ENCODE data around the gene VDAC2.
A peak's percentile ranks its signal among the peaks of the same experiment; 100 is the strongest.
"Not testable (repeated sequence)": the region's sequence is repeated elsewhere in the genome, so short reads cannot be mapped to it uniquely, and the experiment has no call there.

VDAC2 gene

DNA sequence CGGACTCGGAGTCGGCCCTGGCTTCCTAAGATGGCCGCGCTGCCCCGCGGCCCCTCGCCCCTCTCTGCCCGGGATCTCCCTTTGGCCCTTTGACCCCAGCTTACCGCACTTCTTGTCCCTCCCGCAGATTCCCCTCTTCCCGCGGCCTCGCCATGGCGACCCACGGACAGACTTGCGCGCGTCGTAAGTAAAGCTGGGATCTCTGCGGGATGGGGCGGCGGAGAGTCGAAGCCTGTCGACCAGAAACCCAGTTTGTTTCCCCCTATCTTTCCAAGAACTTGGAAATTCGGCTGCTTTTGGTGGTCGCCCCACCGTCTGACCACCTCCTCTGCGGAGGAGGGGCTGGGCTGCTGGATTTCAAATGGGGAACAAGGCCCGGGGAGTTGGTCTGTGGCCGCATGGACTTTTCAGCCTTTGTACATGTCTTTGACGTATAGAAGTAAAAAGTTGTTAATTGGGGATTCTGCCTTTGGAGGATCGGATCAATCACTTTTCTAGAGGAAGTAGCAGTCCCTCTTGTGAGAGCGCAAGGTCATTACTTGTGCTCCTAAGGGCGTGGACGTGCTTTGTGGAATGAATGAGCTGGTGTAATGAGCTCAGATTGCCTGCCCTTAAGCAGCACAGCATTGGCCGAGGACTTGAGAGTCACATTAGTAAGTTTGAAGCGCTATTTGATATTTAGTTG, 553 bp downstream of the VDAC2 start:
- no peak overlapping the region for H2AFZ ChIP-seq (ENCODE audit: low read depth, low read length)
- H3K4me3 ChIP-seq (ENCODE audit: low read length), result peak overlapping the region; percentile 98
- H4K20me1 ChIP-seq (ENCODE audit: insufficient read depth, low read length), result no peaks in the 10 kb centered on the region
- H3K4me2 ChIP-seq (ENCODE audit: low read length), result peak overlapping the region; percentile 82
- peaks cover 12% of the 10 kb centered on the region for H3K4me1 ChIP-seq (ENCODE audit: low read length)
- H3K36me3 ChIP-seq (replicated peaks; ENCODE audit: low read depth, low read length), result peaks cover 12% of the 10 kb centered on the region
- H3K79me2 ChIP-seq (ENCODE audit: low read length), result peaks cover 52% of the 10 kb centered on the region
- H3K9me3 ChIP-seq (ENCODE audit: insufficient read depth, low read length), result no peaks in the 10 kb centered on the region
- no peaks in the 10 kb centered on the region for H3K27me3 ChIP-seq (ENCODE audit: low read depth, low read length)
- peak overlapping the region; percentile 92 for H3K27ac ChIP-seq (ENCODE audit: low read length)
- peak overlapping the region; percentile 99 for H3K9ac ChIP-seq (ENCODE audit: low read length)
- TF ChIP-seq, protein P1, sequence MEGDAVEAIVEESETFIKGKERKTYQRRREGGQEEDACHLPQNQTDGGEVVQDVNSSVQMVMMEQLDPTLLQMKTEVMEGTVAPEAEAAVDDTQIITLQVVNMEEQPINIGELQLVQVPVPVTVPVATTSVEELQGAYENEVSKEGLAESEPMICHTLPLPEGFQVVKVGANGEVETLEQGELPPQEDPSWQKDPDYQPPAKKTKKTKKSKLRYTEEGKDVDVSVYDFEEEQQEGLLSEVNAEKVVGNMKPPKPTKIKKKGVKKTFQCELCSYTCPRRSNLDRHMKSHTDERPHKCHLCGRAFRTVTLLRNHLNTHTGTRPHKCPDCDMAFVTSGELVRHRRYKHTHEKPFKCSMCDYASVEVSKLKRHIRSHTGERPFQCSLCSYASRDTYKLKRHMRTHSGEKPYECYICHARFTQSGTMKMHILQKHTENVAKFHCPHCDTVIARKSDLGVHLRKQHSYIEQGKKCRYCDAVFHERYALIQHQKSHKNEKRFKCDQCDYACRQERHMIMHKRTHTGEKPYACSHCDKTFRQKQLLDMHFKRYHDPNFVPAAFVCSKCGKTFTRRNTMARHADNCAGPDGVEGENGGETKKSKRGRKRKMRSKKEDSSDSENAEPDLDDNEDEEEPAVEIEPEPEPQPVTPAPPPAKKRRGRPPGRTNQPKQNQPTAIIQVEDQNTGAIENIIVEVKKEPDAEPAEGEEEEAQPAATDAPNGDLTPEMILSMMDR (IDR thresholded peaks at IDR 0.05; ENCODE audit: low read depth, low read length), result no peak

DNA sequence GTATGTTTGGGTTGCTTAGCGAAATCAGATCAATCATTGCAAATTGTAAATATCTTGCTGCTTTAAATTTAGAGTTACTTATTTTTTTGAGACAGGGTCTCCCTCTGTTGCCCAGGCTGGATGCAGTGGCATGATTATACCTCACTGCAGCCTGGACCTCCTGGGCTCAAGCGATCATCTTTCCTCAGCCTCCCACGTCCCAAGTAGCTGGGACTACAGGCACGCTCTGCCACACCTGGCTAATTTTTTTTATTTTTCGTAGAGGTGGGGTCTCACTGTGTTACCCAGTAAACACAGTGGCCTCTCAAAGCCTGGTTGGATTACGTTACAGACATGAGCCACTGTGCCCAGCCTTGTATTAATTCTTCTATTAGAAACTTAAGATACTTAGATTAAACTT, 1.7 kb downstream of the VDAC2 start:
- TF ChIP-seq, protein P1 (IDR thresholded peaks at IDR 0.05; ENCODE audit: low read depth, low read length), result no peak
- TF ChIP-seq EZH2phosphoT487 (IDR thresholded peaks at IDR 0.05; ENCODE audit: low read depth), result no peak
- Histone ChIP-seq H3K4me1 (ENCODE audit: low read length) (peaks cover 12% of the 10 kb centered on the region), H3K79me2 (ENCODE audit: low read length) (peaks cover 64% of the 10 kb centered on the region), H3K4me2 (ENCODE audit: low read length) (peak overlapping the region; percentile 82), H4K20me1 (ENCODE audit: insufficient read depth, low read length) (no peaks in the 10 kb centered on the region), H3K27me3 (ENCODE audit: low read depth, low read length) (no peaks in the 10 kb centered on the region), H3K9ac (ENCODE audit: low read length) (0 out of 2 replicates have a peak overlapping the region, but pooled peaks have one; percentile 99), H3K27ac (ENCODE audit: low read length) (no peak overlapping the region), H3K9me3 (ENCODE audit: insufficient read depth, low read length) (no peaks in the 10 kb centered on the region), H3K36me3 (replicated peaks; ENCODE audit: low read depth, low read length) (peaks cover 12% of the 10 kb centered on the region), H2AFZ (ENCODE audit: low read depth, low read length) (no peak overlapping the region), H3K4me3 (ENCODE audit: low read length) (peak overlapping the region; percentile 98)

DNA sequence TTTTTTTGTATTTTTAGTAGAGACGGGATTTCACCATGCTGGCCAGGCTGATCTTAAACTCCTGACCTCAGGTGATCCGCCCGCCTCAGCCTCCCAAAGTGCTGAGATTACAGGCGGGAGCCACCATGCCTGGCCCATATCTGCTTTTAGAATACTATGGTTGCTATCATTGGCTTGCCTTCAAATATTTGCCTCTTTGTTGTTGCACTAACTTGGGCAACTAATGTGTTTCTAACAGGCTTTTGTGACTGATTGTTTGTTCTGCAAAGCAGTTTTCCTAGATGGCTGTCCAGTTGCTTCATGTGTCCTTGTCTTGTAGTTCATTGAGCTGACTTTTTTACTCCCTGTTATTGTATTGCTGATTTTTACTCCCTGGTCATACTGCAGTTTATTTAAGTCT, 9.7 kb downstream of the VDAC2 start:
- Histone ChIP-seq H3K79me2 (ENCODE audit: low read length) (peaks cover 75% of the 10 kb centered on the region), H3K27ac (ENCODE audit: low read length) (no peak overlapping the region), H3K4me3 (ENCODE audit: low read length) (no peak overlapping the region), H3K4me1 (ENCODE audit: low read length) (no peaks in the 10 kb centered on the region; the same call in 1 of the 2 replicates), H3K9me3 (ENCODE audit: insufficient read depth, low read length) (no peaks in the 10 kb centered on the region), H3K27me3 (ENCODE audit: low read depth, low read length) (no peaks in the 10 kb centered on the region), H4K20me1 (ENCODE audit: insufficient read depth, low read length) (peaks cover 12% of the 10 kb centered on the region), H3K36me3 (replicated peaks; ENCODE audit: low read depth, low read length) (peaks cover 41% of the 10 kb centered on the region), H3K9ac (ENCODE audit: low read length) (no peak overlapping the region), H2AFZ (ENCODE audit: low read depth, low read length) (no peak overlapping the region), H3K4me2 (ENCODE audit: low read length) (no peak overlapping the region)
- TF ChIP-seq, protein P1 (IDR thresholded peaks at IDR 0.05; ENCODE audit: low read depth, low read length), result no peak
- no peak for TF ChIP-seq EZH2phosphoT487 (IDR thresholded peaks at IDR 0.05; ENCODE audit: low read depth)

DNA sequence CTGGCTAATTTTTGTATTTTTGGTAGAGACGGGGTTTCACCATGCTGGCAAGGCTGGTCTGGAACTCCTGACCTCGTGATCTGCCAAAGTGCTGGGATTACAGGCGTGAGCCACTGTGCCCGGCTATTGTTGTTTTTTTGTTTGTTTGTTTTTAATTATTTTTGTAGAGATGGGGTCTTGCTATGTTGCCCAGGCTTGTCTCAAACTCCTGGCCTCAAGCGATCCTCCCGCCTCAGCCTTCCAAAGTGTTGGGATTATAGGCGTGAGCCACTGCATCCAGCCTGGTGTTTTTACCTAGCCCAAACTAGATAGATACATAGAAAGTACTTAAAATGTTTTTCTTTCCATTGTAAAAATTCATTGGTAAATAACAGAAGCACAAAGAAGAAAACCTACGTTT, 10.9 kb downstream of the VDAC2 start:
- H3K9me3 ChIP-seq (ENCODE audit: insufficient read depth, low read length); H3K4me3 ChIP-seq (ENCODE audit: low read length); H3K4me1 ChIP-seq (ENCODE audit: low read length); H3K4me2 ChIP-seq (ENCODE audit: low read length); H3K27me3 ChIP-seq (ENCODE audit: low read depth, low read length); H2AFZ ChIP-seq (ENCODE audit: low read depth, low read length); H3K9ac ChIP-seq (ENCODE audit: low read length); H3K27ac ChIP-seq (ENCODE audit: low read length): not testable (repeated sequence)
- Histone ChIP-seq H4K20me1 (ENCODE audit: insufficient read depth, low read length) (peaks cover 12% of the 10 kb centered on the region), H3K79me2 (ENCODE audit: low read length) (peaks cover 75% of the 10 kb centered on the region), H3K36me3 (replicated peaks; ENCODE audit: low read depth, low read length) (peaks cover 37% of the 10 kb centered on the region)

All from OCI-LY3 (cell line).